Neural crest cell (in vitro differentiated cells): ENCODE measurements around the gene NXNL1. TPM values are rescaled to one million over a fixed set of nuclear protein-coding genes. Genes with fewer than 3 reads are reported as not detected.
"Not testable (repeated sequence)": the region's sequence is repeated elsewhere in the genome, so short reads cannot be mapped to it uniquely, and the experiment has no call there.

Experiments
- DNase-seq: peaks from one replicate; pipeline ENCODE4 v3.0.0; 2021; ENCODE audit warnings: low read depth, mixed read lengths, low spot score
- H3K27ac Mint-ChIP-seq: one replicate; pipeline ENCODE4 v1.8.0; 2021; ENCODE audit warnings: mild to moderate bottlenecking, mixed read lengths; ENCODE audit not compliant: unreplicated experiment
- H3K27me3 Mint-ChIP-seq: 2 replicates; pipeline ENCODE4 v1.8.0; 2021; ENCODE audit warnings: low read depth, mild to moderate bottlenecking, mixed read lengths
- H3K36me3 Mint-ChIP-seq: 2 replicates; pipeline ENCODE4 v1.8.0; 2021; ENCODE audit warnings: low read depth, mild to moderate bottlenecking, mixed read lengths
- H3K4me1 Mint-ChIP-seq: 2 replicates; pipeline ENCODE4 v1.8.0; 2021; ENCODE audit warnings: mixed read lengths
- H3K4me3 Mint-ChIP-seq: one replicate; pipeline ENCODE4 v1.8.0; 2021; ENCODE audit warnings: mild to moderate bottlenecking, mixed read lengths
- H3K9me3 Mint-ChIP-seq: 2 replicates; pipeline ENCODE4 v1.8.0; 2021; ENCODE audit warnings: mixed read lengths
- long read RNA-seq: library from polyadenylated mRNA; unstranded; transcript quantifications from one replicate; pipeline ENCODE4 v2.0.0, GENCODE V29; 2020
- total RNA-seq: library from RNA; stranded (reverse); gene quantifications from 2 replicates; pipeline ENCODE4 v1.2.1, GENCODE V29; 2021
- TF ChIP-seq, protein P1 (sequence below): fragments of 200-600 bp; sonication (generic); conservative IDR thresholded peaks from 2 replicates; pipeline ENCODE4 v1.5.0; 2021; ENCODE audit warnings: antibody characterized with exemption, mild to moderate bottlenecking

Gene NXNL1
- total RNA-seq = not detected in 2 replicates
- long read RNA-seq = 0 reads

GRCh38 chr19:17460372-17461230 is at the start of gene NXNL1:
Gene NXNL1 (minus strand): TSS chr19:17460926. CDS start chr19:17460869, 57 bp downstream.
- DNase-seq = no peak
- peaks cover 4% of the 10 kb centered on the region for H3K4me1 Mint-ChIP-seq
- H3K4me3 Mint-ChIP-seq = no peak within 1 kb of the TSS
- no peaks in the 10 kb centered on the region for H3K9me3 Mint-ChIP-seq
- no peak within 1 kb of the TSS for H3K27ac Mint-ChIP-seq
- H3K27me3 Mint-ChIP-seq = peaks cover 29% of the 10 kb centered on the region
- H3K36me3 Mint-ChIP-seq = no peaks in the 10 kb centered on the region
- TF ChIP-seq, protein P1, sequence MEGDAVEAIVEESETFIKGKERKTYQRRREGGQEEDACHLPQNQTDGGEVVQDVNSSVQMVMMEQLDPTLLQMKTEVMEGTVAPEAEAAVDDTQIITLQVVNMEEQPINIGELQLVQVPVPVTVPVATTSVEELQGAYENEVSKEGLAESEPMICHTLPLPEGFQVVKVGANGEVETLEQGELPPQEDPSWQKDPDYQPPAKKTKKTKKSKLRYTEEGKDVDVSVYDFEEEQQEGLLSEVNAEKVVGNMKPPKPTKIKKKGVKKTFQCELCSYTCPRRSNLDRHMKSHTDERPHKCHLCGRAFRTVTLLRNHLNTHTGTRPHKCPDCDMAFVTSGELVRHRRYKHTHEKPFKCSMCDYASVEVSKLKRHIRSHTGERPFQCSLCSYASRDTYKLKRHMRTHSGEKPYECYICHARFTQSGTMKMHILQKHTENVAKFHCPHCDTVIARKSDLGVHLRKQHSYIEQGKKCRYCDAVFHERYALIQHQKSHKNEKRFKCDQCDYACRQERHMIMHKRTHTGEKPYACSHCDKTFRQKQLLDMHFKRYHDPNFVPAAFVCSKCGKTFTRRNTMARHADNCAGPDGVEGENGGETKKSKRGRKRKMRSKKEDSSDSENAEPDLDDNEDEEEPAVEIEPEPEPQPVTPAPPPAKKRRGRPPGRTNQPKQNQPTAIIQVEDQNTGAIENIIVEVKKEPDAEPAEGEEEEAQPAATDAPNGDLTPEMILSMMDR = no peak

DNA sequence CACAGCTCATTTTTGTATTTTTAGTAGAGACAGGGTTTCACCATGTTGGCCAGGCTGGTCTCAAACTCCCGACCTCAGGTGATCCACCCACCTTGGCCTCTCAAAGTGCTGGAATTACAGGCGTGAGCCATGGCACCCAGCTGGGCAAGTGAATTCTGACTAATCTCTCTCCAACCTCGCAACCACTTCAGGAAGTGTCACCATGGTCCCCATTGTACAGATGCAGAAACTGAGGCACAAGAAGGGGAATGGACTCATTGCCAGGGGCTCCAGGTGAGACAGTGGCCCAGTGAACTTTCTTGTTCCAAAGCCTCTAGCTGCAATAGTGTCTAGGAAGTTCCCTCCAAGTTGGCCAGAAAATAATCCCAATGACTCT is 47.8 kb upstream of the NXNL1 start:
- peaks cover 31% of the 10 kb centered on the region for H3K4me1 Mint-ChIP-seq
- H3K9me3 Mint-ChIP-seq, H3K36me3 Mint-ChIP-seq, H3K27me3 Mint-ChIP-seq, DNase-seq: not testable (repeated sequence)
- H3K4me3 Mint-ChIP-seq = peak overlapping the region; percentile 87
- peak overlapping the region; percentile 50 for H3K27ac Mint-ChIP-seq

DNA sequence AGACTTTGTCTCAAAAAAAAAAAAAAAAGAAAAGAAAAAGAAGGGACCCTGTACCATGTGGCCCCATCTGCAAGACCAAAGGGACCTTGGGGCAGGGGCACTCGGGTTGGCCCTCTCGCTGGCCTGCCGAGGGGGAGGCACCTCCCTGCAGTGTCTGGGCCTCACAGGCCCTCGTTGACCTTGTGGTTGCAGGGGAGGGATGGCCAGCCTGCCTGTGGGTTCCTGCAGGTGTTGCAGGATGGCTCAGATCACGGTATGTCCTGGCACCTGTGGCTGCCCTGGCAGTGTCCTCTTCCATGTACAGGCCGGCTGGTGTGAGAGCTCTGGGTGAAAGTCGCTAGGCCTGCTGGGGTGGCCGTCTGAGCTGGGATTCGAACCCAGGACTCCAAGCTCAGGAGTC is 46.0 kb upstream of the NXNL1 start:
- Mint-ChIP-seq H3K27me3 (peaks cover 4% of the 10 kb centered on the region), H3K4me1 (peaks cover 21% of the 10 kb centered on the region), H3K36me3 (peaks cover 9% of the 10 kb centered on the region), H3K9me3 (no peaks in the 10 kb centered on the region), H3K27ac (no peak overlapping the region), H3K4me3 (no peak overlapping the region)
- TF ChIP-seq, protein P1 = no peak
- DNase-seq = no peak

GRCh38 chr19:17505223-17505622 is 44.5 kb upstream of the NXNL1 start:
- DNase-seq = no peak
- Mint-ChIP-seq H3K9me3 (no peaks in the 10 kb centered on the region), H3K4me1 (peaks cover 12% of the 10 kb centered on the region), H3K27me3 (peaks cover 4% of the 10 kb centered on the region), H3K27ac (no peak overlapping the region), H3K4me3 (no peak overlapping the region), H3K36me3 (peaks cover 6% of the 10 kb centered on the region)
- TF ChIP-seq, protein P1 = no peak

- H3K36me3 Mint-ChIP-seq = peaks cover 6% of the 10 kb centered on the region
- no peak for DNase-seq
- TF ChIP-seq, protein P1 = no peak
- H3K4me1 Mint-ChIP-seq = peaks cover 18% of the 10 kb centered on the region
- no peak overlapping the region for H3K27ac Mint-ChIP-seq
- no peak overlapping the region for H3K4me3 Mint-ChIP-seq
- H3K27me3 Mint-ChIP-seq = peaks cover 4% of the 10 kb centered on the region
- no peaks in the 10 kb centered on the region for H3K9me3 Mint-ChIP-seq
These were observed 43.7 kb upstream of the NXNL1 start for GRCh38 chr19:17504456-17504855.

GRCh38 chr19:17504030-17504429 is 43.3 kb upstream of the NXNL1 start:
- peaks cover 4% of the 10 kb centered on the region for H3K27me3 Mint-ChIP-seq
- TF ChIP-seq, protein P1 = no peak
- H3K4me1 Mint-ChIP-seq = peaks cover 22% of the 10 kb centered on the region
- no peaks in the 10 kb centered on the region for H3K9me3 Mint-ChIP-seq
- DNase-seq = no peak
- H3K27ac Mint-ChIP-seq = peak overlapping the region; percentile 75
- no peak overlapping the region for H3K4me3 Mint-ChIP-seq
- H3K36me3 Mint-ChIP-seq = peaks cover 6% of the 10 kb centered on the region
